Cardiac muscle cell (in vitro differentiated cells and primary cell): ENCODE data around the gene FRMD4B. TPM values are rescaled to one million over a fixed set of nuclear protein-coding genes. Genes with fewer than 3 reads are reported as not detected.
A peak's percentile ranks its signal among the peaks of the same experiment; 100 is the strongest.

Source experiments
- DNase-seq, 2 donors: peaks; one replicate each; pipeline versions ENCODE4 v3.0.0 to v3.0.0-alpha.2; 2010 to 2017; ENCODE audit warnings: low read depth in 1 of 2, low spot score in 1 of 2
- H3K27ac ChIP-seq: fragments of 200-600 bp; sonication (generic); 2 replicates; pipeline ENCODE4 v1.5.1; 2016
- H3K27me3 ChIP-seq: fragments of 200-600 bp; sonication (generic); 2 replicates; pipeline ENCODE4 v1.6.0; 2016; ENCODE audit warnings: control low read depth
- H3K36me3 ChIP-seq: fragments of 200-600 bp; sonication (generic); 2 replicates; pipeline ENCODE4 v1.5.1; 2016; ENCODE audit warnings: control low read depth
- H3K4me1 ChIP-seq: fragments of 200-600 bp; sonication (generic); 2 replicates; pipeline ENCODE4 v1.8.1; 2017; ENCODE audit warnings: low read depth, mild to moderate bottlenecking, mixed run types
- H3K4me3 ChIP-seq: fragments of 200-600 bp; sonication (generic); 2 replicates; pipeline ENCODE4 v1.5.1; 2016; ENCODE audit warnings: mild to moderate bottlenecking
- H3K9me3 ChIP-seq: fragments of 200-600 bp; sonication (generic); 2 replicates; pipeline ENCODE4 v1.5.1; 2017; ENCODE audit warnings: low read depth, mild to moderate bottlenecking, control low read depth
- CTCF ChIP-seq: IDR thresholded peaks from 2 replicates; pipeline ENCODE4 v1.5.1; 2012; ENCODE audit warnings: low read depth, mild to moderate bottlenecking, low read length
- polyA plus RNA-seq: library from polyadenylated mRNA; unstranded; fragments of >200 nt; fragmentation: Nextera tagmentation; extraction: Ambion mirVana; gene quantifications from 2 replicates; pipeline ENCODE4 v1.2.1, GENCODE V29; 2016
- total RNA-seq: library from RNA; depleted of rRNA; stranded (reverse); fragments of >200 nt; gene quantifications from 2 replicates; pipeline ENCODE4 v1.2.3, GENCODE V29; 2016

Gene FRMD4B
- total and polyA plus RNA-seq, 2 experiments from 2014 or later = 38.6 to 78.7 TPM

DNA sequence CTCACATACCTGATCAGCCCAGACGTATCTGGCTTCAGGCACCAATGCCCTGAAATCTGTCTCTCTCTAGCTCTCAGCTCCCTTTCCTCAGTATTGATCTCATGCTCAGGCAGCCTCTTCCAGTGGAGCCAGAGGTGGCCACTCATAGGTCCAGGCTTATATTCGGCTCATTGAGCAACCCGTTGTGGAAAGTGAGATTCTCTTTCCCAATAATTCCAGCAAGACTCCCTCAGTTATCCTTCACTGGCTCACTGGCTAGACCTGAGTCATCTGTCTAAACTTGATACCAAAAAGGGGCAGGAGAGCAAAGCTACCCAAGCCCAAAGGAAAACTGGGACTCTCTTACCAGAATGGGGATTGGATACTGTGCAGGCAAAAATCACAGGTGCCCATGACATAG is 33.4 kb upstream of the FRMD4B start:
- Histone ChIP-seq H3K36me3 (no peaks in the 10 kb centered on the region), H3K4me3 (no peak overlapping the region), H3K27ac (no peak overlapping the region), H3K9me3 (no peaks in the 10 kb centered on the region), H3K27me3 (no peaks in the 10 kb centered on the region), H3K4me1 (no peaks in the 10 kb centered on the region)
- TF ChIP-seq CTCF = no peak
- peak in 1 of 2 donors; percentile 51 for DNase-seq

DNA sequence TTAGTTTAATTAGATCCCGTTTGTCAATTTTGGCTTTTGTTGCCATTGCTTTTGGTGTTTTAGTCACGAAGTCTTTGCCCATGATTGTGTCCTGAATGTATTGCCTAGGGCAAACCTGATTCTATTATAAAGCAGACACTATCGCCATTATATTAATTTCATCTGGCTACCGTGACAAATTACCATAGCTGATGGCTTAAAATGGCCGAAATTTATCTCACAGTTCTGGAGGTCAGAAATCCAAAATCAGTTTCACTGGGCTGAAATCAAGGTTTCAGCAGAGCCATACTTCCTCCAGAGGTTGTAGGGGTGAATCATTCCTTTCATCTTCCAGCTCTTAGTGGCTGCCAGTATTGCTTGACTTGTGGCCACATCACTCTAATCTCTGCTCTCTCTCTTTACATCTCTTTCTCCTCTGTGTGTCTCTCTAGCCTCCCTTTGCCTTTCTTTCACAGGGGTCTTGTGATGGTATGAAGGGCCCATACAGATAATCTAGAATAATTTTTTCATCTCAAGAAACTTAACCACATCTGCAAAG is 31.7 kb upstream of the FRMD4B start:
- no peaks in the 10 kb centered on the region for H3K9me3 ChIP-seq
- no peaks in the 10 kb centered on the region for H3K4me1 ChIP-seq
- no peaks in the 10 kb centered on the region for H3K36me3 ChIP-seq
- DNase-seq = no peak
- TF ChIP-seq CTCF = no peak
- no peak overlapping the region for H3K4me3 ChIP-seq
- no peaks in the 10 kb centered on the region for H3K27me3 ChIP-seq
- H3K27ac ChIP-seq = no peak overlapping the region

DNA sequence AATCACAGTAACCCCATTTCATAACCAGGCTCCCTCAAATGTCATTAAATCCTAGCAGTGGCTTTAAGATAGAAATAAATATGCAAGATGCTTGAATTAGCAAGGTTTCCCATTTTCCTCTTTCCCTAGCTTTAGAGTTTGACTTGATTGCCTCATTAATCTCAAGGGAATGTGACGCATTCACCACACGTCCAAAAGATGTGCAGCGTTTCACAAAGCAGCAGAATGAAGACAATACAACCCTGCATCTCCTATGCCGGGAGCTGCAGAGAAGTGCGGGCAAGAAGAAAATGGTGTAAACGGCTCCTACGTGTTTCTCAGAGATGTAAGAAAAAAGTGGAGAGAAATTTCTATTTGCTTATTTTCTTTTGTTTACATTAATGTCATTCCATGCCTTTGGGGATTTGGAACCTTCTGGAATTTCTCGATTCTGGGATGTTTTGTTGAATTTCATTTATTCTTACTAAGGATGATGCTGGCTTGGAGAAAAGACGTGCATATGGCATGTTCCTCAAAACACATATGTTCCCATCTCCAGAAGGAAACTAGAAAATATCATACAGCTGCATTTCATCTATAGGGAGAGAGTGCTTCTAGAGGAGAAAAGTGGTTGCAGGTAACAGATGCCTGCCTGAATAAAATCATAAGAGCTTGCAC is 27.8 kb upstream of the FRMD4B start:
- no peak overlapping the region for H3K4me3 ChIP-seq

GRCh38 chr3:69411346-69411745 is 25.5 kb upstream of the FRMD4B start:
- TF ChIP-seq CTCF = no peak
- Histone ChIP-seq H3K4me3 (no peak overlapping the region), H3K27me3 (no peaks in the 10 kb centered on the region), H3K4me1 (no peaks in the 10 kb centered on the region), H3K9me3 (no peaks in the 10 kb centered on the region), H3K36me3 (no peaks in the 10 kb centered on the region), H3K27ac (no peak overlapping the region)
- peak in 1 of 2 donors; percentile 31 for DNase-seq

More for the DNA sequence above, 27.8 kb upstream of the FRMD4B start:
- Histone ChIP-seq H3K4me1 (no peaks in the 10 kb centered on the region), H3K27ac (no peak overlapping the region), H3K36me3 (no peaks in the 10 kb centered on the region), H3K9me3 (no peaks in the 10 kb centered on the region), H3K27me3 (no peaks in the 10 kb centered on the region)
- TF ChIP-seq CTCF = no peak
- peak in 1 of 2 donors; percentile 38 for DNase-seq

DNA sequence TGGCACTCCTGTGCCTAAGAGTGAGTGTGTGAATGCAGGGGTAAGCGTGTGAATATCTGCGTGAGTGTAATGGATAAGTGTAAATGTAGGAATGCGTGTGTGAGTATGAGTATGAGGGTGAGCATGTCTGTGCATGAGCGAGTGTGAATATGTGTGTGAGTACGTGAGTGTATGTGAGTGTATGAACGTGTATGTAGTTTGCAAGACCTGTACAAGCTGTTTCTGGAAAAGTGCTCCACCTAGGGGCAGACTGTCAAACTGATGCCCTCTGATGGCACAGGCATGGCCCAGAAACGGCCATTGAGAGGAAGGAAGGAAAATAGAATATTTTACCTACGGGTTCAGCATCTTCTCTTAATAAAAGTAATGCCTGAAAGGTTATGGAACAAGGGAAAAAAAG is 24.4 kb upstream of the FRMD4B start:
- H3K4me1 ChIP-seq = no peaks in the 10 kb centered on the region
- H3K9me3 ChIP-seq = no peaks in the 10 kb centered on the region
- DNase-seq = peak; percentile 71 to 77
- H3K27me3 ChIP-seq = no peaks in the 10 kb centered on the region
- peak; percentile 90 for TF ChIP-seq CTCF
- H3K27ac ChIP-seq = no peak overlapping the region
- H3K36me3 ChIP-seq = no peaks in the 10 kb centered on the region
- no peak overlapping the region for H3K4me3 ChIP-seq
